ENCODE measurements around the gene CBFB.

DNA sequence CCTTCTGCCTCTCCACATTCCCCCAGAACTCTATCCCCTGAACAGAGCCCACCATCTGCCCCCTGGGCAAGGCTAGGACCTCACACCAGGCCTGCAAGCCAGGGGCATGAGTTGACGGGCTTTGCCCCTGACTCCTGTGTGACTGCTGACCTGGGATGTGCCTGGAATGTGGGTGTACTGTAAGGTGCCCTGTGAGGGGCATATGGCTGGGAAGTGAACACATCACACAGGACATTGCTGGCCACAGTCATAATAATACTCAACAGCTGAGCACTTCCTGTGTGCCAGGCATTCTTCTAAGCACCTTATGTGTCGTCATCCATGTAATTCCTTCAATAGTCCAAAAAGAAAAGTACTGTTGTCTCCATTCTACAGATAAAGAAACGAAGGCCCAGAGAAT is 27.2 kb upstream of the CBFB start:
- TF ChIP-seq, protein P1, sequence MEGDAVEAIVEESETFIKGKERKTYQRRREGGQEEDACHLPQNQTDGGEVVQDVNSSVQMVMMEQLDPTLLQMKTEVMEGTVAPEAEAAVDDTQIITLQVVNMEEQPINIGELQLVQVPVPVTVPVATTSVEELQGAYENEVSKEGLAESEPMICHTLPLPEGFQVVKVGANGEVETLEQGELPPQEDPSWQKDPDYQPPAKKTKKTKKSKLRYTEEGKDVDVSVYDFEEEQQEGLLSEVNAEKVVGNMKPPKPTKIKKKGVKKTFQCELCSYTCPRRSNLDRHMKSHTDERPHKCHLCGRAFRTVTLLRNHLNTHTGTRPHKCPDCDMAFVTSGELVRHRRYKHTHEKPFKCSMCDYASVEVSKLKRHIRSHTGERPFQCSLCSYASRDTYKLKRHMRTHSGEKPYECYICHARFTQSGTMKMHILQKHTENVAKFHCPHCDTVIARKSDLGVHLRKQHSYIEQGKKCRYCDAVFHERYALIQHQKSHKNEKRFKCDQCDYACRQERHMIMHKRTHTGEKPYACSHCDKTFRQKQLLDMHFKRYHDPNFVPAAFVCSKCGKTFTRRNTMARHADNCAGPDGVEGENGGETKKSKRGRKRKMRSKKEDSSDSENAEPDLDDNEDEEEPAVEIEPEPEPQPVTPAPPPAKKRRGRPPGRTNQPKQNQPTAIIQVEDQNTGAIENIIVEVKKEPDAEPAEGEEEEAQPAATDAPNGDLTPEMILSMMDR (IDR thresholded peaks at IDR 0.05; ENCODE audit: insufficient read depth, low read length): no peak
- no peak for TF ChIP-seq POLR2AphosphoS5 (IDR thresholded peaks at IDR 0.05; ENCODE audit: low read depth)

Measured in HL-60 (cell line).